NCI-H1105 treated with DMSO at 0.1 percent for 48 hours (cell line): ENCODE measurements around the gene CHGA.
A peak's percentile ranks its signal among the peaks of the same experiment; 100 is the strongest.

Experiments
- DNase-seq: peaks from one replicate; lab custom pipeline; 2025; lab: John Stamatoyannopoulos, UW

CHGA gene

DNA sequence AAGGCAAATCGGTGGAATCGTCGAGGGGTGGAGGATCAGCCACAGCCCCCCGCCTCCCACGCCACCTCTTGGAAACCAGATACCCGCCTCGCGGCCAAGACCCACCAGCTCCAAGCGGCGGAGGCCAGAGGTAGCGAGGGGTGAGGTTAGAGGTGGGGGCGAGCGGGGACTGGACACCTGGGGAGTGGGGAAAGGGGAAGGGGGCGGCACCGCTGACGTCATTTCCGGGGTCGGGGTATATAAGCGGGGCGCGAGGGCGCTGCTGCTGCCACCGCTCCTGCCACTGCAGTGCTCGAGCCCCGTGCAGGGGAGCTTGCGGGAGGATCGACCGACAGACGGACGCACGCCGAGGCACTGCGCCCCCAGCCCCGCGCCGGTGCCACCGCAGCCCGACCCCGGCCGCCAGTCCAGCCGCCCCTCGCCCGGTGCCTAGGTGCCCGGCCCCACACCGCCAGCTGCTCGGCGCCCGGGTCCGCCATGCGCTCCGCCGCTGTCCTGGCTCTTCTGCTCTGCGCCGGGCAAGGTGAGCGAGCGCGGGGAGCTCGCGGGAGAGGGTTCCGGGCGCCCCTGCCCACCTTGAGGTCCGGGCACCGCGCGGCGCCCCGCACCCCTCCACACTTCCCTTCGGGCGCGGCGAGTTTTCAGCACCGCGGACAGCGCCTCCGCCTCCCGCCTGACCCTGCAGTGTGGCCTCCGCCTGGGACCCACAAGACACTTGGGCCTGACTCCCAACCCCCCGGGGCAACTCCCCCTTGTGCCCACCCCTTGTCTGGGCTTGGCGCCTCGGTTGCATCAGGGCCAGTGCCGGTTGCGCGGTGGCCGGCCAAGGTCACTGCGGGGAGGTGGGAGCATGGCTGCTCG, at the start of gene CHGA:
Gene CHGA (plus strand): TSS at position 268 of the 861 bp plus-strand sequence. CDS start 210 bp downstream, at position 478.
- DNase-seq = peak; percentile 76

DNA sequence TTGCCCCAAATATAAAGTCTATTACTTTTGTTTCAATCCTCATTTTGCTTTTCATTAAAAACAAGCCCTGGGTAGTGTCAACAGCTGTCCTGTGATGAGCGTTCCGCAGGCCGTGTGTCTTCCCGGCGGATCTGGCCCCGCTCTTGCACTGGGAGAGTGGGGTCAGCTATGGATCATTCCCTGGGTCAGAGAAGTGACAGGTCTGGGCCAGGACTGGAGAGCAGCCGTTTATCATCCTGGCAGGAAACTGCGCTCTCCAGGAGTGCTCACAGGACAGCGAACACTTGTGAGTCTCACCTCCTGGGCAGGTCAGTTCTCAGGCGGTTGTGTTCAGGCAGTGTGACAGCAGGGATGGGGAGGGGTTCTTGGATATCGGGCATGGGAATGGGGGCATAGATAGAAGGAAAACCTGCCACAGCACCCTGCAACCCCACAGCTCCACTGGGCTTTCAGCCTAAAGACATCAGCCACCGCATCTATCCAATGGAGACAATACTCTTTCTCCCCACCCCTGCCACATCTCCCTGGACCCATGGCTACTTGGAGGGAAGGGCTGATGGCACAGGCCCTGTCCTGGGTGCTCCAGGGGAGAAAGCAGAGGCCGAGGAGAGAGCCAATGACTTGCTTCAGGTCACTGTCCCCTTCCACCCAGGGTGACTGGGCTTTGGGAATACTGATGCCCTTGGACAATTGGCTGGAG, 47.8 kb upstream of the CHGA start:
- DNase-seq = no peak

GRCh38 chr14:92877757-92878431, 45.1 kb upstream of the CHGA start:
- DNase-seq = no peak

DNA sequence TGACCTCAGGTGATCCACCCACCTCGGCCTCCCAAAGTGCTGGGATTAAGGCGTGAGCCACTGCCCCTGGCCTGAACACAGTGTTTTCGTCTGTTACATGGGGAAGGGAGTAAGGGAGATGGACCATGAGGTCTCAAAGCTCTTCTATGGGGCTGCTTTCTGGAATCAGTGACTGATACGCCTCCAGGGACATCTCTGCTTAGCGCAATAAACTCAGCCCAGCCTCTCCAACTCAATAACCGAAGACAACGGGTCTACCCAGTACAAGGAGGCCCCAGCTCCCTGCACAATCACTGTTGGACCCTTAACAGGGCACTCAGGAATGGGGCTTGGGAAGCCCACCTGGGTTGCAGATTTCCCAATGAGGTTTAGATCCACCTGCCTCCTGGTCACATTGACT, 42.6 kb upstream of the CHGA start:
- DNase-seq = no peak

GRCh38 chr14:92880851-92881250, 42.1 kb upstream of the CHGA start:
- no peak for DNase-seq

DNA sequence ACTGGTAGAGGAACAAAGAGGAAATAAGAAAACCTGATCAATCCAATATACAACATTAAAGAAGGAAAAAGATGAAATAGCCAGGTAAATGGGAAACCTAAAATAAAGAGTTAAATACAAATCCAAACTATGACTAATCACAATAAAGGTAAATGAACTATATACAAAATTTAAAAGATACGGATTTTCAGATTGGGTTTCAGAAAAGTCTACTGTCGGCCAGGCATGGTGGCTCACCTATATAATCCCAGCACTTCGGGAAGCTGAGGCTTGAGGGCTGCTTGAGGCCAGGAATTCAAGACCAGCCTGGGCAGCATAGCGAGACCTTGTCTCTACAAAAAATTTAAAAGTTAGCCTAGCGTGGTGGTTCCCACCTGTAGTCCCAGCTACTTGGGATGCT, 39.9 kb upstream of the CHGA start:
- DNase-seq = no peak

- no peak for DNase-seq
Observed at GRCh38 chr14:92884410-92884809, 38.5 kb upstream of the CHGA start.

DNA sequence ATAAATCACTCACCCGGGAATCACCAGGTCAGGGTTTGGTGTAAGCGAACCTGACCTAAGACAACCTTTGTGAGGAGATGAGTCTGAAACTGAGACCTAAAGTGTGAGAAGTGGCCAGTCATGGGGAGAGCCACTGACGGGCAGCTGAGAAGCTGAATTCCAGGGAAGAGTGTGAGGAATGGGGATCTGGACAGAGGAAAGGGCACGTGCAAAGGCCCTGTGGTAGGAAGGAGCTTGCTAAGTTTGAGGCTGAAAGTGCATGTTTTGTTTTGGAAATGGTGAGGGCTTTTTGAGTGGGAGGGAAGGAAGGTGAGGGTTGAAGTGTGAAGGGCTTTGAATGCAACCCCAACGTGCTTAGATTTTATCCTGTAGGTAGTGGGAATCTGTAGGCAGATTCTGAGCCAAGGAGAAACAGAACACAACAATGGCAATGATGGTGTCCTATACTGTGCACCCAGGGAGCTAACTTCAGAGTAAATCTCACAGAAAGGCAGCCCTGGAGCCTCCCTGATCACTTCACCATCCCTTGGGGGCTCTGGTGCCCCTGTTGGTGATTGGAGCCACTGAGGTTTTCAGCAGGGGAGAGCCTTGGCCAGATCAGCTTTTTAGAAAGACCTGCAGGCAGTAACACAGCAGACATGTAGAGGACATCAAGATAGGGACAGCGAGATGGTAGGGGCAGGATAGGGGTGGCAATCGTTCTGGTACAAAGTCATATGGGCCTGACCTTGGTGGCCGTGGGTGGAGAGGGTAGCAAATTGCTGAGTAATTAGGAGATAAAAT, 37.5 kb upstream of the CHGA start:
- no peak for DNase-seq

- peak; percentile 99 for DNase-seq
Observed at GRCh38 chr14:92886337-92886736, 36.6 kb upstream of the CHGA start.

DNA sequence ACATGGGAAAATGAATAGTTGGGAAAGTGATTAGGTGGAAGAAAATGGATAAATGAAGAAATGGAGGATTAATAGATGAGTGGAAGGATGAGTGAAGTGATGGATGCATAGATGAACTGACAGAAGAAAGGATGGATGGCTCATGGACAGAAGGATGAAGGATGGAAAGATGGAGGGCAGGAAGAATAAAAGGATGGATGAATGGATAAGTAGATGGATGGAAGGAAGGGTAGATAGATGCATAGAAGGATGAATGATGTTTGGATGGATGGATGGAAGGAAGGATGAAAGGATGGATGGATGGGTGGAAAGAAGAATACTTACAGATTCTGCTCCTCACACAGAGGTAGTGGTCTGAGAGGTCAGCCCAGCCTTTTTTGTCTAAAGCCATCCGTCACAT, 35.8 kb upstream of the CHGA start:
- no peak for DNase-seq

GRCh38 chr14:92888896-92889295, 34.1 kb upstream of the CHGA start:
- DNase-seq = no peak

GRCh38 chr14:92890830-92891588, 31.9 kb upstream of the CHGA start:
- peak; percentile 37 for DNase-seq

DNA sequence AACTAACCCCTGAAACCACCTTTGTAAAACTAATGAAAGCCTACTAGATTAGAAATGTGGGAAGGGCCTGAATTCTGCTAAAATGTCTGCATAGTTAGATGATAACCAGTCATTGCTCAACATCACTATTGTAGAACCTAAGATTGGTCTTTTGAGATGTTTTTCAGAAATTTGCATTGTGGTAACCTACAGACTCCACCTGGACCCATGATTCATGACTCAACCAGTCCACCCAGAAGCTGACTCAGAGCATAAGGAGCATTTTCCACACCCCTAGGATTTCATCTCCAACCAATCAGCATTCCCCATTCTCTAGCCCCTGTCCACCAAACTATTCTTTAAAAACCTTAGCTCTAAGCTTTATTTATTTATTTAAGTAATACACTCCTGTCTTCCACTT, 30.4 kb upstream of the CHGA start:
- DNase-seq = no peak

- no peak for DNase-seq
Observed at GRCh38 chr14:92895352-92895878, 27.5 kb upstream of the CHGA start.

- DNase-seq = no peak
Observed at GRCh38 chr14:92897922-92898565, 24.9 kb upstream of the CHGA start.

DNA sequence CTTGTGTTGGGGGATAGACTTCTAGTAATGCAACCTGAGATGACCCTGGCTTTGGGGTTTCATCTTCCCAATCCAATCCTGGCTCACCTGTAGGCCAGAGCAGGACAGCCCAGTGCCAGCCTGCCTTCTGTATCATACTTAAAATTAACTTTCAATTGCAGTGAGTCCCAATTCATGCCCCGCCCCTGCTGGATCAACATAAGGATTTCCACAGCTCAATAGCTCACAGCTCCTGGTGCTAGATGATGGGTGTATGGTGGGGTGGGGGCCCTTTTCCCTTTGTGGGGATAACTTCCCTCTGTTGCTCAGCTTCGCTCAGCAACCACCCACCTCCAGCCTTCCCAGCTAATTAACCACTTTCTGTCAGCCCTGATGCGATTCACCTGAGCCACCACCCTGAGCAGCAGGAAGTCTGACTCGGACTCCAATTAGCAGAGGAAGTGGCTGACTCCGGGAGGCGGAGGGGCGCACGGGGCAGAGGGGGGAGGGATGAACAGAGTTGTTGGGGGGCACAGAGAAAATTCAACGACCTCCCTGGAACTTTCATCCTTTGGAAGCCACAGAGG, 24.3 kb upstream of the CHGA start:
- DNase-seq = no peak

DNA sequence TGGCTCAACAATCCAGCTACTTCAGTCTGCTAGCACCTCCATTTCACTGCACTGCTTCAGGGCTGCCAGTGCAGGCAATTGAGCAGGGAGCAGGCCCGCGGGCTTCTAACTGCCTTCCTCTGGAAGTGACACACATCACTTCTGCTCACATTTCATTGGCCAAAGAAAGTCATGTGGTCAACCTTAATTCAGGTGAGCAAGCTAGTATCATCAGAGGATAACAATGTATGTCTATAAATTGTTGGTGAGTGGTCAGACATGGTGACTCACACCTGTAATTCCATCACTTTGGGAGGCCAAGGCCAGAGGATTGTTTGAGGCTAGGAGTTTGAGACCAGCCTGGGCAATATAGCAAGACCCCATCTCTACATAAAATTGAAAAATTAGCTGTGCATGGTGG, 22.3 kb upstream of the CHGA start:
- DNase-seq = no peak

DNA sequence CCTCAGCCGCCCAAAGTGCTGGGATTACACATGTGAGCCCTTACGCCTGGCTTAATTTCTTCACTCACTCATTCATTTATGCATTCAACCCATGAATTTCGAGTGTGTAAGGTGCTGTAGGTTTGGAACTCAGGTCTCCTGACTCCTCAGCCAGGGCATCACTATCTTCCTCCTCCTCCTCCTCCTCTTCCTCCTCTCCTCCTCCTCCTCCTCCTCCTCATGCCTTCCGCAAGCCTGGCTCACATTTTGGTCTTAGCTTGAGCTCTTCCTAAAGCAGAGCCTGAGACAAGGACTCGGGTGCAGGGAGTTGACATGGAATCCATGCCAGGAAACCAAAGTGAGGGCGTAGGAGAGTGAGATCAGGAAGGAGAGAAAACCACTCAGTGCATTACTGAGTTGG, 20.8 kb upstream of the CHGA start:
- DNase-seq = no peak

DNA sequence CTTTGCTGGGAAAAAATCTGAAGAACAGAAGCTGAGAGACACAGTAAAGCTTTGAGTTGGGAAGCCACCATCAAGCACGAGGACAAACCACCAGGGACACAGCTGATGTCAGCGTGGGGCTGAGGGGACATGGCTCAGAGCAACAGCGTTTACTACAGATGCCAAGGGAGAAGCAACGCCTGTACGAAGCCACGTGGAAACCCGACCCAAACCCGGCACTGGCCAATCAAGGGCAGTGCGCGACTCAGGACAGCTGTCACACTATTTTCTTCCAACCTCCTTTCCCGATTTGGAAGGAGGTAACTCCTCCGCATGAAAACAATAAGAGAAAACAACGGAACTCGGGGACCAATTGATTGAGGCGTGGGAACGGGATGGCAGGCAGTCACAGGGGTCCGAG, 20.2 kb upstream of the CHGA start:
- DNase-seq = no peak

DNA sequence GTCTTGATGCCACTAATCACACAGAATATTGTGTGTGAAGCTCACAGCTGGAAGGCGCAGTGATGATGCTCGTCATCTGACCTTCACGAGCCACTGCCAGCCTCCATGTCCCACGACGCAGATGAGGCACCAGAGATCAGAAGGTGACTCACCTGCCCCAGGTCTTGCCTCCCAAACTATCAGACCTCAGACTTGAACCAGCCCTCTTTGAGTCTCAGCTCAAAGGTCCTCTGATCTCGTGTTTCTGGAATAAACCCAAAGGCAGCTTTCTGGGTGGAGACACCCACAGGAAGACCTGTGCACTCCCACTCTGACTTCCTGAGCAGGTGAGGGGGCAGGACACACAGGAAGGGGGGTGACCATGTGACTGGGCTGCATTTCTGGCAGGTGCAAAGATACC, 19.6 kb upstream of the CHGA start:
- DNase-seq = no peak
